Stimulated activated naive CD8-positive, alpha-beta T cell treated with anti-CD3 and anti-CD28 coated beads, Interleukin-15, Interleukin-2, amounts not matched to agents 100 U/mL and 50 U/mL, for 24 hours (primary cell): ENCODE data around the gene CARM1.
"Not testable (repeated sequence)": the region's sequence is repeated elsewhere in the genome, so short reads cannot be mapped to it uniquely, and the experiment has no call there.

Experiments used
- ATAC-seq: fragments of 150-1000 bp; cut with Tn5 transposase; one replicate; pipeline ENCODE4 v1.10.0; 2021
- DNase-seq: peaks from one replicate; pipeline ENCODE4 v3.0.0; 2021

Gene CARM1

DNA sequence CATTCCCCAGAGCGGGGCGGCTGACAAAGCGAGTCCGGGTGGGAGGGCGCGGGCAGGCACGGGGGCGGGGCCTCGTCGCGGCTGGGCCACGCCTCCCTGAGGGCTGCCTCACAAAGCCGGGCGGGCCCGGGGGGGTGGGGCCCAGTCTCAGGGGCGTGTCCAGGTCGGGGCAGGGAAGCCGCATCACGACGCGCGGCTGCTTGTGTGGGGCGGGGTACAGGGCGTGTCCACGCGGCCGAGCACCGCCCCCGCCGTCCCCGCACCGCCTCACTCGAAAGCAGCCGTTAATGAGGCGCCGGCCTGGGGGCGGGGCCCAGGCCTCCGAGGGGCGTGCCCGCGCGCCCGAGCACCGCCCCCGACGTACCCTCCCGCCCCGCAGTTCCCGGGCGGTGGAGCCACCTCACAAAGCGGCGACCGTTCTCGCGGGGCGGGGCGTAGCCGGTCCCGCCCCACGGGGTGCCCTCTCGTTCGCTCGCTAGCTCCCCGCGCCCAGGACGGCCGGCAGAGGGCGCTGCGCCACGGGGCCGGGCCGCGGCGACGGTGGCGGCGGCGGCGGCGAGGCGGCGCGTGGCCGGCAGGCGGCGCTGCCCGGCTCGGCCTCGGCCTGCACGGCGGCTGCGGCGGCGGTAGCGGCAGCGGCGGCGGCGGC is at the start of gene CARM1:
TSS of gene CARM1 (plus strand) at position 599 of the 649 bp plus-strand sequence. CDS start 150 bp downstream, outside the sequence.
- DNase-seq, result peak; percentile 99
- ATAC-seq, result peak; percentile 90

DNA sequence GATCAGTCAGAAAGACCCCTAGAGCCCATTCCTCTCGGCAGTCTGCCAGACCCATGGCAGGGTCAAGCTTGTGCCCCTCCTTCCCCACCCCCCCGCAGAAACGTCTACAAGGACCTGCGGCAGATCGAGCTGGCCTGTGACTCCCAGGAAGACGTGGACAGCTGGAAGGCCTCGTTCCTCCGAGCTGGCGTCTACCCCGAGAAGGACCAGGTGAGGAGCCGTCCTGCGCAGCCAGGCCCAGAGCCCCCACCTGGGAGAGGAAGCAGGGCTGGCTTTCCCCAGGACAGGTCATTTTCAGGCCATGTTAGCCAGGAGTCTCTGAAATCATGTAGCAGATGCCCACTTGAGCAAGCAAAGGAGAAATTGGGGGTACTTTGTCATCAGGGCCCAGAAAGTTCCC is 47.7 kb upstream of the CARM1 start:
- ATAC-seq (no peak), DNase-seq (no peak)

DNA sequence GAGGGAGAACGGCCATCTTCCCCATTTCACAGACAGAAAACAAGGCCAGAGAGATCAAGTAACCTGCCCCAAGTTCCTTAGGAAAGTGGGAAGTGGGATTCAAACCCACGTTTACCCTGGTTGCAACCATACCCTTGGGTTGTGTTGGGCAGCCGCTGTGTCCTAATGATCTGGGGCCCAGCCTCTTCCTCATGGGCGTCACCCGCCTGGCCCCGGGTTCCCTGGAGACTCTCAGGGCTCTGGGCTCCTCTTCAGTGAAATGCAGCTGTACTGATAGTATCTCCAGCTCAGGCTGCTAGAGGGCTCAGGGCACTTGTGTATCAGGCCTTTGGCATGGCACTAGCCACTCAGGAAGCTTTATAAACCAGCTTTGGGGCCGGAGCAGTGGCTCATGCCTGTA is 45.1 kb upstream of the CARM1 start:
- ATAC-seq, result no peak
- DNase-seq, result no peak

DNA sequence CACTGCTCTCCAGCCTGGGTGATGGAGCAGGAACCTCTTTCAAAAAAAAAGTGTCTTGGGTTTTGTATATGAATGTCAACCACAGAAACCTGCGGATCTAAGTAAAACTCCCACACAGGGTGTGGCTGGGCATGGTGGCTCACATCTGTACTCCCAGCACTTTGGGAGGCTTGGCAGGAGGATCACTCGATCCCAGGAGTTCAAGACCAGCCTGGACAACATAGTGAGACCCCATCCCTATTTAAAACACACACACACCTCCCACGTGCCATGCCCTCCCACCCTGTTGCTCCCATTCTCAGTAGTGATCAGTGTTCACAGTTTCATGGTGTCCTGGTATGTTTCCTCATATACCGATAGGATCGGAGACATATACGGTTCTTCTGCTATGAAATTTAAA is 44.5 kb upstream of the CARM1 start:
- no peak for DNase-seq
- no peak for ATAC-seq

DNA sequence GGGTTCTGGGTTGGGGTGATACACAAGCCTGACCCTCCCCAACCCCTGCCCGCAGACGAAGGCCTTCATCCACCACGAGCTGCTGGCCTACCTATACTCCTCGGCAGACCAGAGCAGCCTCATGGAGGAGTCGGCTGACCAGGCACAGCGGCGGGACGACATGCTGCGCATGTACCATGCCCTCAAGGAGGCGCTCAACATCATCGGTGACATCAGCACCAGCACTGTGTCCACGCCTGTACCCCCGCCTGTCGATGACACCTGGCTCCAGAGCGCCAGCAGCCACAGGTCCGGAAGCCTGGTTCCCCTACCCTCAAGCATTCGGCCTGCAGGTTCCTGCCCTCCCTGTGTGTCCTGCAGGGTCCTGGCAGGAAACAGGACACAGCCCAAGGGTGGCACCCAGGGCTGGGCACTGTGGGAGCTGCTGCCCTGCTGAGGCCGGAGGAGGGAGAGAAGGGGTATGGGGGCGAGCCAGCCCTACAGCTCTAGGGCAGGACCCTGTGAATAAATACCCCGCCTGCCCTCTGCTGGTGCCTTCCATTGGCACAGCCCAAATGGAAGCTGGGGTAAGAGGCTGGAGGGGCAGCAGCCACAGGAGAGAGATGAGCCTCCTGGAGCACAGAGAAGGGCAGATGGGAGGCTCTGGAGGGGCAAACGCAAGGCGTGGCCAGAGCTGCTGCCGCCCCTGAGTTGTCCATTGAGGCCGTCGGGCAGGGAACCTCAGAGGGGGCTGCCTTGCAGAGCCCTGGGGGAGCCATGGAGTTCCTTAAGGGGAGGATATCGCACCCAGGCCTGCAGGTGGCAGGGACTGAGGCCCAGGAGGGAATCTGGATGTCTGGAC is 42.2 kb upstream of the CARM1 start:
- ATAC-seq, result no peak
- no peak for DNase-seq

DNA sequence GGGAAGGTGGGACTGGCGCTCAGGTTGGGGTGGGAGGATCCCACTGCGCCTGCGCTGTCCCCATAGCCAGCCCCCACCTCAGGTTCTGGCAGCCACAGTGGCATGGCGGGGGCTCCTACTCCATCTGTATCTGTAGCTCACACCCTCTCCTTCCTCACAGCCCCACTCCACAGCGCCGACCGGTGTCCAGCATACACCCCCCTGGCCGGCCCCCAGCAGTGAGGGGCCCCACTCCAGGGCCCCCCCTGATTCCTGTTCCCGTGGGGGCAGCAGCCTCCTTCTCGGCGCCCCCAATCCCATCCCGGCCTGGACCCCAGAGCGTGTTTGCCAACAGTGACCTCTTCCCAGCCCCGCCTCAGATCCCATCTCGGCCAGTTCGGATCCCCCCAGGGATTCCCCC is 41.4 kb upstream of the CARM1 start:
- DNase-seq (no peak), ATAC-seq (no peak)

DNA sequence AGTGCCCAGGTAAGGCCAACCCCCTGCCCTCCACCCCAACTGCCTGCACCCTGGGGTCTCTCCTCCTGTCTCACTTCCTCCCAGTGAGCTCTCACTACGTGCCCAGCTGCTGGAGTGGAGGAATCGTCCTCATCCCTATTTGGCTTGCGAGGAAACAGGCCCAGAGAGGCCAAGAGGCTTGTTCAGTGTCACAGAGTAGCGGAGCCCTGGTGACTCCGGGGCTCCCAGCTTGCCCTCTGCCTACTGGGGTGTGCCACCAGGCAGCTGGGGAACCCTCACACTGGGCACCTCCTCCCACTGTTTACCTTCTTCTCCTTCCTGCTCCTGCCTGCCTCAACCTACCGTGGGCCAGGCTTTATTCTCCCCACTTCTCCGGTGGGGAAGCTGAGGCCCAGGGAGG is 41.0 kb upstream of the CARM1 start:
- DNase-seq (no peak), ATAC-seq (no peak)

DNA sequence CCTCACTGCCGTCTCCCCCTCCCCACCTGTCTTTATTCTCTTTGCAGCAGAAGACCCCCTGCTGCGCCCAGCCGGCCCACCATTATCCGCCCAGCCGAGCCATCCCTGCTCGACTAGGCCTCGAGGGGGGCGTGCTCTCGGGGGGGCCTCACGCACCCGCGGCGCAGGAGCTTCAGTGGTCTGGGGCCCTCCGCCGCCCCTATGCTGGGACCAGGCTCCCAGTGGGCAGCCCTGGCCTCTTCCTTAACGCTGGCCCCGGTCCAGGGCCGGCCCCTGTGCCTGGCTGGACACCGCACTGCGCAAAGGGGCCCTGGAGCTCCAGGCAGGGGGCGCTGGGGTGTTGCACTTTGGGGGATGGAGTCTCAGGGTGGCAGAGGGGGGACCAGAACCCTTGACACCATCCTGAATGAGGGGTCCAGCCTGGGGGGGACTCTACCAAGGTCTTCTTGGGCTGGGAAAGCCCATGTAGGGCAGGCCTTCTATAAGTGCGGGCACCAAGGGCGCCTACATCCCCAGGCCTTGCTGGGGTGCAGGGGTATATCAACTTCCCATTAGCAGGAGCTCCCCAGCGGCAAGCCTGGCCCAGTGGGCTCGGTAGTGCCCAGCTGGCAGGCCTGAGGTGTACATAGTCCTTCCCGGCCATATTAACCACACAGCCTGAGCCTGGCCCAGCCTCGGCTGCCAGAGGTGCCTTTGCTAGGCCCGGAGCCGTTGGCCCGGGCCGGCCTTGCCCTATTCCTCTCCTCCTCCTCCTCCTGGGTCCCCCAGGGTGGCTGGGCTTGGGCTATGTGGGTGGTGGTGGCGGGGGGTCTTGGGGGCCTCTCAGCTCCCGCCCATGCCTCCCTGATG is 40.2 kb upstream of the CARM1 start:
- no peak for ATAC-seq
- DNase-seq, result no peak

DNA sequence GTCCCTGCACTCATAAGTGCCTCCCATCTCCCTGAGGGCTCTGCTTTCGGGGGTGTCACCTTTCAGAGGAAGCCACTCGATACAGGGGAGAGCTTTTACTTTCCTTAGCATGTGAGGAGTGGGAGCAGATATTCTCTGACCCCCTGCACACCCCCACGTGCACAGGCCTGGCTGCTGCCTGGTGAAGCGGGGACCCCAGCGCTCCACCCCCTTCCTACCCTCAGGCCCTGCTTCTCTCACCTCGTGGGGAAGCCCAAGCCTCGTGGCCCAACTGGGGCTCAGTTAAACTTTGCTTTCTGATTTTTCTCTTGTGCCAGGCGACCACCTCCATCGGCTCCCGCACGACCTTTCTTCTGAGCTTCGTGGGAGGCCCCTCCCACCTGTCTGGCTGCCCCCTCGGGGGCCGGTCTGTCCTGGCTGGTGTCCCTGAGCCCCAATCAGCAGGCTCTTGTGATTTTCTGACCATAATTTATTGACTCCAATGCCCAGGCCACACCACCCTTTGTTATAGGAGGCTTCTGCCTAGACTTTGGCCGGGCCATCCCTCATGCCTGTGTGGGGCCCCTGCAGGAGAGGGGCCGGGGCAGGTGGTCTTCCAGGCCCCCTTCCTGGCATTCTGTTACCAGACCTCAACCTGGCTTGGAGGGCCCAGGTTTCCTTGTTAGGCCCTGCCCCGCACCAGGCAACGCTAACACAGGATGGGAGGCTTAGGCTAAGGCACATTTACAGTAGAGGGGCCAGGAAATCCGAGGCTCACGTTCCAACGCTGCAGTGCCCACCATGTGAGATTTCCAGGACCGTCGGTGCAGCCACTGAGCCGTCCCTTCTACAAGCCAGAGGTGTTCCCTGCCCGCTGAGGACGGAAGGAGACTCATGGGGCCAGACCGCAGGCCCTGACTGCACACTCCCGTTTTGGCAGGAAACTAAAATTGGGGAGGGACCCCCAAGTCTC is 39.1 kb upstream of the CARM1 start:
- ATAC-seq, result no peak

DNA sequence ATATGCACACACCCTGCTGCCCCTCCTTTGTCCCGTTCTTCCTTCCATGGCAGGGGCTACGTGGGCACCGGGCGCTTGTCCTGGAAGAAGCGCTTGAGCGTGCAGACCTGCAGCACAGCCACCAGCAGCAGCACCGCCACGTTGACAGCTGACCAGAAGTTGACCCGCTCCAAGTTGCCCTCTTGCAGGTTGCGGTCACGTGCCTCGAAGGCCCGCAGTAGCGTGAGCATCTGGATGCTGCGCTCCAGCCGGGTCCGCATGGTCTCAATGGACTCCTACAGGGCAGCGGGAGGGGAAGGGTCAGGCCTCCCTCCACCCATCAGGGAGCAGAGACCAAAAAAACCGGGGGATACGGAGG is 38.4 kb upstream of the CARM1 start:
- ATAC-seq, result no peak
- no peak for DNase-seq

More for the DNA sequence above, 39.1 kb upstream of the CARM1 start:
- DNase-seq, result no peak

DNA sequence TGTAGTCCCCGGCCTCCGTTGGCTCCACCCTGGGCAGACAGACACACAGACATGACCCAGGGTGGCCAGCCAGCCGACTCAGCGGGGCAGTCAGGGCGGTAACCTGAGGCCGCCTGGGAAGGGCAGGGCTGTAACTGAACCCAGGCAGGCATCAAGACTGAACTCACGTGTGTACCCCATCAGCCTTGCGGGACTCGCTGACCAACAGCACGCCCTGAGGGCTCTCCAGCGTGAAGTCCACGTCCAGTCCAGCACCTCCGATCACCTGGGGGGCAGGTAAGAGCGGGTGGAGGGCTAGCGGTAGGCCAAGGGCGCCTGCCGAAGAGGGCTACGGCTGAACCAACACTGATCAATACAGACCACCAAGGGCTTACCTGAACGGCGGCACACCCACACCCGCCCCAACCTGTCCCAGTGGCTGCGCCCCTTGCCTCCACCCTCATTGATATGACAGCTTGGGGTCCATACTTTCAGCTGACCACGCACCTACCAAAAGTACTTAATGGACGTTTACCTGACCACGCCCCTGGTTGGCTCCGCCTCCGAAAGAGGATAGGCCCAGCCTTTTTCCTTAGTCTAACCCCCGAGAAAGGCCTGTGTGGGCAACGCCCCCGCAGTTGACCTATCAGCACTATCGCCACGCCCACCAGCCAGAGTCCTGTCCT is 36.1 kb upstream of the CARM1 start:
- DNase-seq (no peak), ATAC-seq (no peak)

DNA sequence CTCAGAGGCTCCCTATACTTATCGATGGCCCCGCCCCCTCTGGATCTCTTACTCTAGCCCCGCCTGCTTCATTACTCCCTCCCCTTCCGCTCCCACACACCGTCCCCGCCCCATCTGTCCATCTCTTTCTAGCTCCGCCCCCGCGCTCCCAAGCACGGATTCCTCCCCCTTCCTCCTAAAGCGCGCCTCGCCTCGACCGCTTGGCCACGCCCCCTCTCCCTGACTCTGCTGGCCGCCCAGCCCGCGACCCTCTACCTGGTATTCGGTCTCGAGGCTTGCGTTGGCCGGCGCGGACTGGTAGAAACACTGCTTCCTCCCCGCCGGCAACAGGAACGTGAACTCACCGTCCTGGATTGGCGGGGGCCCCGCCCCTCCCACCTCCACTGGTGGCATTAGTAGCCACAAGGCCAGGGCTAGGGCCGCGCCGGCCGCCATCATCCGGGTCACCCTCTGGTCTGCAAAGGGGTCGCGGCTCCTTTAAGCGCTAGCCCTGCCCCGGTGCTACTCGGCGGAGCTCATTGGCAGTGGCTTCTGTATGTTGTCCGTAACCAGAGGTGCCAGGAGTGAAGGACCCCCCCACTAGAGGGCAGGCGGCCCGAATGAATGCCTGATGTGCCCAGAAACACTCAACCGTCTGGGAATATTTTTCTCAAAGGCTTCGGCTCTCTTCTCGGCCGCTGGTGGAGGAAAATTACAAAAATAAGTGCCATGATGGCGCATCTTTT is 35.4 kb upstream of the CARM1 start, which contains the start of gene TMED1:
TSS of gene TMED1 (minus strand) at position 459 of the 725 bp plus-strand sequence. CDS start at position 438, 21 bp downstream.
- peak; percentile 91 for ATAC-seq
- peak; percentile 99 for DNase-seq

DNA sequence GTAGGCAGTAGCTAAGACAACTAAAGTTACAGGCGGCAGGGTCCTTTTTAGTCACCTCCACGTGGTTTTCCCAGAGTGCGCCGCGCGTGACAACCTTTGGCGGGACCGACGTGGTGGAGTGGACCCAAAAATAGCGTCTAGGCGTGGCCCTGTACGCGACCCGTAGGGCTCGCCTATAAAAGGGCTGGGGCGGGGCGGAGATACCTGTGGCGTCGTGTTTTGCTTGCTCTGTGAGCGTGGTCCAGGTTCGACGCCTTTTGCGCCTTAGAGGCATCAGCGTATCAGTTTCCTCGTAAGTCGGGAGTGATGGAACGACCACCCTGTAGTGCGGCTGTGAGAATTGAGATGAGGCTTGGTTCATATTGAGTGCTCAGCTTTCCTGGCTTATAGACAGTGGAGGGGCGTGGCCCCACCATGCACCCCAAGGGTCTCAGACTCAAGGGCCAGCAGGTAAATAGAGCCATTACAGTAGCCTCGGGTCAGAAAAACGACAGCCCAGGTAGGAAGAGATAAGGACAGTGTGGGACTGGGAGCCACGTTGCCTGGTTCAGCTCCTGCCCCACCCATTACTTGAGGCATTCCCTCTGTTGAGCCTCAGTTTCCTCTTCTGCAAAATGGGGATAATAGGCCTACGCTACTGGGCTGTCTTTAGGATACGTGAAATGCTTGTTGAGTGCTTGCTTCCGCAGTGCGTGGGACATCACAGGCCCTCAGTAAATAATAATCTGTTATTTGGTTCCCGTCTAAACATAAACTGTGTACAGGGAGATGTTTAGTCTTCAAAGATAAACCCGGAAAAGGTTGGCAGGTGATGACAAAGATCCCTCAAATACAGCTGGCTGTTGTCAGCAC is 34.6 kb upstream of the CARM1 start:
- DNase-seq (peak; percentile 84), ATAC-seq (peak; percentile 41)

DNA sequence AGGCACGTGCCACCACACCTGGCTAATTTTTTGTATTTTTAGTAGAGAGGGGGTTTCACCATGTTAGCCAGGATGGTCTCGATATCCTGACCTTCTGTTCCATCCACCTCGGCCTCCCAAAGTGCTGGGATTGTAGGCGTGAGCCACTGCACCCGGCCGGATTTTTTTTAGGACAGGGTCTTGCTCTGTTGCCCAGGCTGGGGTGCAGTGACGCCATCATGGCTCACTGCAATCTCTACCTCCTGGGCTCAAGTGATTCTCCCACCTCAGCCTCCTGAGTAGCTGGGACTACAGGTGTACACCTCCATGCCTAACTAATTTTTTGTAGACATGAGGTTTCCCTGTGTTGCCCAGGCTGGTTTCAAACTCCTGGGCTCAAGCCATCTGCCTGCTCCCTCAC is 33.7 kb upstream of the CARM1 start:
- not testable (repeated sequence) for ATAC-seq, DNase-seq

DNA sequence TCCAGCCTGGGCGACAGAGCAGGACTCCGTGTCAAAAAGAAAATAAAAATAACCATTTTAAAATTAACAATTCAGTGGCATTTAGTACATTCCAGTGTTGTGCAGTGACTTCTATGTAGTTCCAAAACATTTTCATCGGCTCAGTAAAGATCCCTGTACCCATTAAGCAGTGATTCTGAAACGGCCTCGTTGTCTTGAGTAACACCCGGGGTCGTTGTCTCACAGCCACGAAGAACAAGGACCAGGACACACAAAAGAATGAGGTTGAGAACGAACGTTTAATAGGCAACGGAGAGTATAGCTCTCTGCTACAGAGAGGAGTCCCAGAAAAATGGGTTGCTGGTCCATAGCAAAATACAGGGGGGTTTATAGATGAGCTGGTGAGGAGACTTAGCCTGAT is 33.0 kb upstream of the CARM1 start:
- ATAC-seq, result no peak
- DNase-seq, result no peak

DNA sequence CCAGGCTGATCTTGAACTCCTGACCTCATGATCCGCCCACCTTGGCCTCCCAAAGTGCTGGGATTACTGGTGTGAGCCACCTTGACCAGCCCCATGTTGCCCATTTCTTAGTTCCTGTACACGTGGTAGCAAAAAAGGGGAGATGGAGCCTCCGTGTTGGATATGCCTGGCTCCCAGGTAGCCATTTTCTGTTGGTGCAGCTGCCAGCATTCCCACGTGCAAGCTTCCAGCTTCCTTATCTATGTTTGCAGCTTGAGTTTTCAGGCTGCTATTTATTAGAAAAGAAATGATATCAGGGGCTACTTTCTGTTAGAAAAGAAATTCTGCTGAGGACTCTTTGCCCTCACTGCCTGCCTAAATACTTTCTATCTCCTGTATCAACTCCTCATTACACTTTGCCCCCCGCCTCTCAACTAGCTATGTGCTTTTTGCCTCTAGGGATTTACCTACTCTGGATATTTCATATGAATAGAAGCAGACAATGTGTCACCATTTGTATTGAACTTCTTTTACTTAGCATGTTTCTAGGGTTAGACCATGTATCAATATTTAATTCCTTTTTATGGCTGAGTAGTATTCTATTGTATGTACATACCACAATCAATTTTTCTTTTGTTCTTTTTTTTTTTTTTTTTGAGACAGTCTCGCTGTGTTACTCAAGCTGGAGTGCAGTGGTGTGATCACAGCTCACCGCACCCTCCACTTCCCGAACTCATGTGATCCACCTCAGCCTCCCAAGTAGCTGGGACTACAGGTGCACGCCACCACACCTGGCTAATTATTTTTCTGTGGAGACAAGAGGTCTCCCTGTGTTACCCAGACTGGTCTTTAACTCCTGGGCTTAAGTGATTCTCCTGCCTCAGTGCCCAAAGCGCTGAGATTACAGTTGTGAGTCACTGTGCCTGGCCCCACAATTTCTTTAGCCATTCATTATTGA is 32.0 kb upstream of the CARM1 start:
- ATAC-seq, result no peak
- no peak for DNase-seq

DNA sequence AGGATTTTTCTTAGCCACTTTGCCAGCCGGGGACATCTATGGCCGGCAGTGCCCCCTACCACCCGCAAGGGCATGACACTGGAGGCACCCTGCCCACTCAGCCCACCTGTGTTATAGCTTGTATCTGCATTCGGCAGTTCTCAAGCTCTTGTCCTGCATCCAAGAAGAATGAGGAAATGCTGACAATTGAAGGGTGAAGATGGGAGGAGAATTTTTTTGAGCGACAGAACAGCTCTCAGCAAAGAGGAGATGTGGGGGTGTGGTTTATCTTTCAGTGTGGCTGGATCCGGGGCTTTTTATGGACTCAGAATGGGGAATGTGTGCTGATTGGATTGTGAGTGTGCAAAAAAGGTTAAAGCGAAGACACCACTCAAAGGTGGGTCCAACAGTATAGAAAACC is 28.6 kb upstream of the CARM1 start:
- ATAC-seq, result no peak
- no peak for DNase-seq
